CD4-positive, alpha-beta T cell treated with Interleukin-4 for 4 hours (primary cell): ENCODE measurements around the gene LCMT1.
"Not testable (repeated sequence)": the region's sequence is repeated elsewhere in the genome, so short reads cannot be mapped to it uniquely, and the experiment has no call there.

Experiments
- DNase-seq: peaks from one replicate; pipeline ENCODE4 v3.0.0-alpha.2; 2020

The LCMT1 gene

DNA sequence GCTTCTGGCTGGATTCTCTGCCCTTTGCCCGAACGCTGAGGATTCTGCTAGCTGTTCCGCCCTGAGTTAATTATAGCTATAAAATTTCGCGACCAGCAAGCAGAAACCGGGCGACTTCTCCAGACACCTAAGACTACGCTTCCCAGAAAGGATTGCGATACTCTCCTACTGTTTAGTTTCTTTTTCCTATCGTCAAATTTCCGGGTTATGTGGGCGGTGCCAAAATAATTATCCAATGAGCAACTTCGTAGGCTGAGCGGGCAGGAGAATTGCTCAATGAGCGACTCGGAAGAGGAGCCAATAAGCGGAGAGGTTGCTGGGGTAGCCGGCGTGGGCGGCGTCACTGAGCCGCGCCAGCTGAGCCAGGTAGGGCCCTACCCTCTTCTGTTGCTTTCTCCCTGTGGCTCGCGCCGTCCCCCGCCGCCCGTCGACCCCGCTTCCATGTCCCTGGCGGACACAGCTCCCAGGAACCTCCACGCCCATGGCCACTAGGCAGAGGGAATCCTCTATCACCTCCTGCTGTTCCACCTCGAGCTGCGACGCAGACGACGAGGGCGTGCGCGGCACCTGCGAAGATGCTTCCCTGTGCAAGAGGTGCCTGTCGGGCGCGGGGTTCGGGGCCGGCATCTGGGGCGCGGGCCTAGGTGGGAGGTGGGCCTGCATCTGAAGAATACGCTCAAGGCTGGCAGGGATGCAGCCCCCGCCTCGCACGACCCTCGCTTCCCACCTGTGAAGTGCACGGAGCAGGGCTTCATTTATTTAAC, at the start of gene LCMT1:
Gene LCMT1, plus strand, starts transcription at position 340 of the 764 bp plus-strand sequence. Its CDS starts 142 bp downstream, at position 482.
- peak; percentile 97 for DNase-seq

DNA sequence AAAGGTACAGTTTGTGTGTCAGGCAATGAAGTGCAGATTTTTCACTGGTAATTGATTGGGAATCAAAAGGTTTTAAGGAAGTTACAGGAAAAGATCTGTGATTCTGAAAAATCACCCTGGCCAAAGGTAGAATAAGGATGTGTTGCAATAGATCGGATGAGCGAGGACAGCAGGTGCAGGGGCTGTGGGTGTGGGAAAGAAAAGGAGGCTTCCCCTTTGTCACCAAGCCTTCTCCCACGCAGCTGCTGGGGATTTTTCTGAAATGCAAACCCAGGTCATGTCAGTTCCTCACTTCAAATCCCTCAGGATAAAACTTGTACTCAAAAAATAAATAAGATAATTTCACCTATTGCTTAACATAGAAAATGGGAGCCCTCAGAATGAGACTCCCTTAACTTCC, 48.4 kb upstream of the LCMT1 start:
- no peak for DNase-seq

DNA sequence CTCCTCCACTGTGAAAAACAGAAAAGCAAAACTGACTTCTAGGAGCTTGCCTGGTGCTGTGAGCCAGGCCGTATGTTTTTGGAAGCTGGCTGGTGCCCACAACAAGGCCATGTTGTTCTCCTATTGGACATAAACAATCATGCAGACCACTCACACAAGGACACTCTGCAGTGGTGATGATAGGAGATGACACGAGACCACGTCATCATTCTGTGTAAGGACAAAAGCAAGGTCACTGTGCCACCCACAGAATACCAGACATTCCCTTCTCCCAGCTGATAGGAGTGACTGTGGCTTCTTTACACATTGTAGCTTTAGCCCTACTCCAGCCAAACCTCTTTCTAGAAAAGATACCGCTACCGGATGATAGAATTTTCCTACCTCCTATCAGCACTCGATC, 47.7 kb upstream of the LCMT1 start:
- DNase-seq, result no peak

DNA sequence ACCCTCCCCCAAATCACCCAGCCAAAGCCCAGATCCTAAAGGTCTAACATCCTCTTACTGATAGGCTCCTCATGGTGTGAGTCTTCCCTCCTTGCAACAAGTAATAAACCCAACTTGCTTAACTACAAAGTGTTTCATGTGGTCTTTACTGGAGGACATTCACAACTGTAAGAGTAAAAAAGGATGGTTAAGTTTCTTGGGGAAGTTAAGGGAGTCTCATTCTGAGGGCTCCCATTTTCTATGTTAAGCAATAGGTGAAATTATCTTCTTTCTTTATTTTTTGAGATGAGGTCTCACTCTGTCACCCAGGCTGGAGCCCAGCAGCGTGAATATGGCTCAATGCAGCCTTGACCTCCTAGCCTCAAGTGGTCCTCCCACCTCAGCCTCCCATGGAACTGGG, 47.3 kb upstream of the LCMT1 start:
- not testable (repeated sequence) for DNase-seq

DNA sequence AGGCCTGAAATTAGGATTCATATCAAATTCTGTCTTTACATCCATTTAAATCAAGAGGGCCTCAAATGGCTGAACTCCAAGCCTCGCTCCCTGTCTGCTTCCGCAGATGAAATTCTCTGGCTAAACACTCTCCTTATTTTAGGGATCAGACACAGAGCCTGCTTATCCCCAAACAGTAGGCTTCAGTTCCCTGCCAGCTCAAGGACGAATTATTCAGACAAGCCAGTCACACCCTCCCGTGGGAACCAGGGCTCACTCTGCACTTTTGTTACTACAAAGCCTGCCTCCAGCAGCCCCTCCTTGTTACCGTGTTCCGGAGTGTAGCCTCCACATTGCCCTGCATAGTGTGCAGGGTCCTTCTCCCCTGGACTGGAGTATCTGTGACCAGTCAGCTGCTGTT, 46.6 kb upstream of the LCMT1 start:
- no peak for DNase-seq

DNA sequence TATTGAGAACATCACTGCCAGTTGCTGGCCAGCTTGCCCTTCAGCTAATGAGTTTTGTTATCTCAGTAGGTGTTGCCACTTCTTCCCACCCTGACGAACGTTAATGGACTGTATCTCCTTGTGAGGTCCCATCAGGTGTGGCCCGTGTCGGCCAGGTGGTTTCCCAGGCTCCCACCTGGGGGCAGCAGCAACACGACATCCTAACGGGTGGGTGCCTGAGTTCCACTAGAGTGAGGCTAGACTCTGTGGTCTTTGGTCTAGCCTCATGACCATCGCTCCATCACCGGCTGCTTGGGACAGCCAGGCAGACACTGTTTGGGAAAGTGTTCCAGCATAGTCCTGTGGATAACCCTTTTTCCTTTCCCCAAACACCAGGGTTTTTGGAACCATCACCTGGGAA, 45.6 kb upstream of the LCMT1 start:
- DNase-seq, result no peak

DNA sequence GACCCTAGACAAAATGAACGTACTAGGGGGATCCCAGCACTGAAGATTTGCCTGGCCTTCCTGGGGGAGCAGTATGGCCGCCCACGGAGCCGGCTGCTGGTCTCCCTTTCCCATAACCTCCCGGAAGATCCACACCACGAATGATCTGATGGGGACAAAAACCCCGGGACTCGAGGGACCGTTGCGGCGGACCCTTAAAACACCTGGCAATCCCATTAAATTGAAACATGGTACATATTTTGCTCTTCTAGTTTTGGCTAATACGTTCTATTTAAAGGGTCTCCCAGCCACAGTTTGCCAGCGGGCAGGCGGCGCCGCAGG, 45.2 kb upstream of the LCMT1 start:
- DNase-seq, result no peak

DNA sequence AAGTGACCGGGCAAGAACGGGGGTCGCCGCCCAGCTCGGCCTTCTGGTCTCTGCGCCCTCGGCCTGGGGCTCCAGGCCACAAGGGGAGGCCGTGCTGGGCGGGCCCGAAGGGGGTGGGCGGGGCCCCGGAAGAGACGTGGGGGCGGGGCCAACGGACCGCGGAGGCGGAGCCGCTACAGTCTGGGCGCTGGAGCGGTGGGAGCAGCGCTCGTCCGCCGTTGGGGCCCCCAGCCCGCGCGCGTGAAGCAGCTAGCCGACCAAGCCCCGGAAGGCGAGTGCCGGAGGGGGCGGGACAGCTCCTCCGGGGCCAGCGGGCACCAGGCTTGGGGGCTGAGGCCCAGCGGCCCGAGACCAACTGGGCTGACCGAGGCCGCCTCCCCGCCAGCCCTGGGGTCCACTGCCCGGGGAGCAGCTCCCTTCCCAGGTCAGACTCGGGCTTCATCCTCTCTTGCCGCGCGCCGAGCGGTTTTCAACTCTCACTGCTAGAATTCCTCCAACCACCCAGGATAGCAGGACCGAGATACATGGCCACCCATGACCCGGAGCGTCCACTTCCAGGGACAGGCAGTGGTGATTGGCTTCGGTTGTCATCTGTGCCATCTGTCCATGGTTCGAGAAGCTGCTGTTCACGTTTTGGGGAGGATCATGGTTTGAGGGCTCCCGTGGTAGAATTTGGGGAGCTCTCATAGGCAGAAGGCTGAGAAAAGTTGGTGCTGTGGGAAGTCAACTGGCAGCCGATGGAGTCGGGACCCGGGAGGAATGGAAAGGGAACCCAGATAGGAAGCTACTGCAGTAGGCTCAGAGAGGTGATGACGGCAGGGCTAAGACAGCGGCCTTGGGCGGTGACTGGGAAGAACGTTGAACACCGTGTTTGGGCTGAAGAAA, 44.6 kb upstream of the LCMT1 start:
- DNase-seq, result peak; percentile 78

DNA sequence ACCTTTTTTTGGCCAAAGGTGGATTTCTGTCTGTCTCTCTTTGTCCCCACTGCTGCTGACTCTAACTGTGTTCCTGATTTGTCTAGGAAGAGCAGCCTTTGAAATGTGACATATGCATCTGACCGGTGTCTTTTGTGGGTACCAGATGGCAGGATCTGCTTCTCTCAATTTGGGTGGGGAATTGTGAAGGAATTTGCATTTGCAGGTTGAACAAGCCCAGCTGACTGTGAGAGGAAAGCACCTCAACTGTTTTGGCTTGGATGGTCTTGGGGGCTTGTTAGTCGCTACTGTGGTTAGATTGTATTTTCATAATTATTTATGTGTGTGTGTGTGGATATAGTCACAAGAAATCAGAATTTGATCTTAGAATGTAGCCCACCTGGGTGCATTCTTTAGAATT, 37.7 kb upstream of the LCMT1 start:
- no peak for DNase-seq

DNA sequence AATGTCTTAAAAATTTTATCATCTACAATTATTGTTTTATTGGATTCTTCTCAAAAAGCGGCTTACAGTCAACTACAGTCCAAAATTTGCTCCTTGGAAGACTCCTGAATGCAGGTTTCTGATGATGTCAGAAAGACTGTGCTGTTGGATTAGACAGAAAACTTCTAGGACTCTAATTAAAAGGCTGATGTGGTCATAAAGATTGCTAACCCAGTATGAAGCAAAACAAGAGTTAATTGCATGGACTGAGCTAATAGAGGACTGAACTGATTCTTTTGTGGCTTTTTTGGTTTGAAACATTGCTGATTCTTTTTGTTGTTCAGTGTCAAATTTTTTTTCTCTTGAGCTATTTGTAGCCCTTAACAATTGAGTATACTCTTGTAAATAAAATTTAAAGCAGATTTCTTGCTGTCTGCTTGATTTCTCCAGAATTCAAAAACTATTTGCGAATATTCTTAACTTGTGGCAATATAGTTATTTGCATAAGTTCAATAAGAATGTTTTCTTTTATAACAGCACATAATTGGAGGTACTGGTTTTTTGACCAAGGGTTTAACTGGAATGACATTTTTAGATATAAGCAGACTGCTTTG, 33.1 kb upstream of the LCMT1 start:
- no peak for DNase-seq

DNA sequence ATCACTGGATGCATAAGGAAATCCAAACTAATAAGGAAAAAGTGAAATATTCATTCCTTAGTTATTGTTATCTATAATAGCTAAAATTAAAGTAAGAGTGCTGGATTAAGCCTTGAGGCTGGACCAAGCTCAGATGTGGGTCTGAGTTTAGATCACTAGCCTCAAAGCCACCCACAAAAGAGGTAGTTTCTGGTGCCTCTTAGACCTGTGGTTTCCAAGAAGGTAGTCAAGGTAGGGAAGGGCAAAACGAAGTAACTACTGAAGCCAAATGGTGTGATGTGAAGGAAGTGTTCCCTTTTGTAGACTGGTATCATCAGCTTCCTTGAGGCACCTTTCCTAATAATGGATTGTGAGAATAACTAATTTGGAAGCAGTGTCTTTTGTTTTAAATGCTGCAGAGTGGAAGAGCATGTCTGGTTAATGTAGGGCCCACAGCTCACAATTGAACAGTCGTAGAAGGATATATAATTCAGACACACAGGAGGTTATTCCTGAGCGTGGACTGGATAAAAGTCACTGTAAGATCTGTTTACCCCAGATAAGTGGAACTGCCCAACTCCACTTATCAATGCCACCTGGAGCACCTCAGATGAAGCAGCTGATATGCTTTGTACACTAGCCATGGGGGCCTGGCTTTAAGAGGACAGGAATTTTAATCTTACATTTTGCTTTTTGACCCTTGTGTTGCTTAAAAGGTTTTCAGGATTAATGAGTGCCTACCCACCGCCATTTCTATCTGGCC, 31.7 kb upstream of the LCMT1 start:
- DNase-seq, result no peak

DNA sequence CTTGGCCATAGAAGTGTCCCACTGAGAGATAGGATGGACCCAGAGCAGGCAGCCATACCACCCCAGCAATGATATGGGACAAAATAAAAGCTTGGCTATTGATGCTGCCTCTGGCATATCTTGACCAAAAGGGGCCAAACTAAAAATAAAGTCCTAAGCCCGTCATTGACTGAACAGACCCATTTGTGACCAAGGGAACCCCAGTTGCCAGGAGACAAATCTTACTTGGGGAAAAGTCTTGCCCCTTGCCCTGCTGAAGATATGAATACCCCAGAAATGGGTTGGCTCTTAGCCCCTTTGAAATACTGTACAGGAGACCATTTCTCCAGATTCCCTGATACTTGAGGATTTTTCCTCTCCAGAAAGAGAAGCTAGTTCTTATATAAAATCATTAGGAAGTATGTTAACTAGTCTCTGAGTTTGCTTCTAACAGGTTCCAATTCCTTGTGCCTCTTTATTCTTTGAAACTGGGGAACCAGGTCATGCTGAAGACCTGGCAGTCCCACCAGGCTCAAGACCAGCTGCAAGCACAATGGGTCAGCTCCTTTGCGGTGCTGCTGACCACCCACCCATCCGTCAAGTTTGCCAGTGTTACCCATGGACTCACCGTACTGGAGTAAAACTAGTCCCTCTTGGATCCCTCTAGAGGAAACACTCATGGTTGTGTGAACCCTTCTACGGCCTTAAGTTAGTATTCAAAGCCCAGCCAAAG, 31.0 kb upstream of the LCMT1 start:
- DNase-seq, result no peak

DNA sequence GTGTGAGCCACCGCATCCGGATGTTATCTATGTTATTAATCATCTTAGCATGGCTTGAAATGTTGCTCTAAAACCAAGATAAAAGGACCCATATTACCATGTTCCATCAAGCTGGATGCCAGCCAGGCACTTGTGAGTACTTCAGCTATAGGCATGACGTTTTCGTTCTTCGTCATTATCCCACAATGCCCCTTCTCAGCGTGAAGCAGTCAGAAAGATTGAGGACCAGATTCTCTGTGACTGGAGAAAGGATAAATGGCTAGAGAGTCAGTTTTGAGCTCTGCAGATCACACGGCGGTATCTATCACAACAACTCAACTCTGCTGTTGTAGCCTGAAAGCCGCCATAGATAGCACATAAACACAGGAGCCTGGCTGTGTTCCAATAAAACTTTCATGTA, 29.8 kb upstream of the LCMT1 start:
- DNase-seq, result no peak

DNA sequence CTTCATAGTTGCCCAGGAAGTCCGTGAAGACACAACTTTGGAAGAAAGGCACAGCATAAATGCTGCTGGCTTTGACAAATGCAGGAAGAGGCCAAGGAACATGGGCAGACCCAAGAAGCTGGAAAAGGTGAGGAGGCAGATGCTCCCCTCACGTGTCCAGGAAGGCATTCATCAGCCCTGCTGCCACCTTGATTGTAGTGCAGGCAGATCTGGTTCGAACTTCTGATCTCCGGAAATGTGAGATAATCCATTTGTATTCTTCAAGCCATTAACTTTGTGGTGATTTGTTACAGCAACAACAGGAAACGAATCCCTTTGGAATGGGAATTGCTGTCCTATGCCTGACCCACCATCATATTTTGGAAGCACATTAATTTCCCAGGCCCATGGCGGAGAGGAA, 28.5 kb upstream of the LCMT1 start:
- DNase-seq, result no peak

DNA sequence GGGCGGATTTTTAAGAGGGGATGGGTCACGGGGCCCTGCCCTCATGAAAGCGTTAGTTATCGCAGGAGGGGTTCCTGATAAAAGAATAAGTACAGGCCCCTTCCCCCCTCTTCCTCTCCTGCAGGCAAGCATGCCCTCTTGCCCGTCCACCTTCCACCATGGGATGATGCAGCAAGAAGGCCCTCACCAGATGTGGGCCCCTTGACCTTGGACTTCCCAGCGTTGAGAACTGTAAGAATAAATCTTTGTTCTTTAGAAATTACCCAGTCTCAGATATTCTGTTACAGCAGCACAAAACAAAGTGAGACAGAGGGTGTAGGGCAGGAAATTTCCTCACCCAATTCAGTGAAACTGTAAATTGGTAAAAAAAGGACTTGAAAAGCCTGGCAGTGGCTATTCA, 27.8 kb upstream of the LCMT1 start:
- DNase-seq, result no peak

DNA sequence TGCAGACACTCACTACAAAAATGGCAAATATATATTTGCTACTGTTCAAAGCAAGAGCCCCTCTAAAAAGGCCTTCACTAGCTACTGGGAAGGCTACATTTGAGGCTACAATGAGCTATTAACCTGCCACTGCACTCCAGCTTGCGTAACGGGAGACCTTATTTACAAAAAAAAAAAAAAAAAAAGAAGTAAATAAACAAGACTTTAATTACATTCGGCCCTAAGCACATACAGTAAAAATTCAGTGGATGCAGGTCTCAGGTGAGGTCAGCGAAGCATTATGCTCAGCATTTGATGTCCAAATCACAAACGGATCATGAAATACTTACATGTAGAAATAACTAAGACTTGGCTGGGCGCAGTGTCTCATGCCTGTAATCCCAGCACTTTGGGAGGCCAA, 26.7 kb upstream of the LCMT1 start:
- no peak for DNase-seq

DNA sequence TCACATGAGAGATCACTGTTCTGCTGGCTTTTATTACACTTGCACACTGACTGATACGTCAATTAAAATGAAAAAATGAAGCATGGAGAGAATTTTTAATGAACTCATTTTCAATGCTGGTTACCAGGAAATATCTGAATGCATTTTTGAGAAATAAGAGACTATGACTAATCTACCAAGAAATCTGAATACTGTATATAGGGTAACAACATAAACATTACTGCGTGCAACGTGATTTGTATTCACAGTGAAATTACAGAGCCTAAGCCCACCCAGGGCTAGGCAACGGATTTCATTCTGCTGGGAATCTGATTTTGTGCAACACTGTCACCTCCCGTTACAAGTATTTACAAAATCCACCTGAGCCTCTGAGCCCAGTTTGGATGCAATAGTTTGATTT, 23.8 kb upstream of the LCMT1 start:
- no peak for DNase-seq

DNA sequence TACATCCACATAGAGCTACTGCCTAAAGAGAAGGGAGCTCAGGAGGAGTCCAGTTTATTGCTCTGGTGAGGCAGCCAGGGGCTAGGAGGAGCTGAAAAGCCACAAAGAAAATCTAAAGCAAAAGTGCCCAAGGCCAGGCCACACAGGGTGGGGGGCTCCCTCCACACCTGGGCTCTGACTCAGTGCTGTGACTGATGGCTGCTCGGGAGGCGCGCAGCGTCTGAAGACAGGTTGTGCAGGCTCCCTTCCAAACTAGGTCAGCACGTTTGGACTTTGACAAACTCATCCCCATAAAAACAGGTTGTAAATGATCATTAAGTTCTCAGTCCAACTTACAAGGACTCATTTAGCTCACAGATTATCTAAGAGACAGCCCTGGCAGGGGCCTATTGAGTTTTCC, 22.2 kb upstream of the LCMT1 start:
- DNase-seq, result no peak

DNA sequence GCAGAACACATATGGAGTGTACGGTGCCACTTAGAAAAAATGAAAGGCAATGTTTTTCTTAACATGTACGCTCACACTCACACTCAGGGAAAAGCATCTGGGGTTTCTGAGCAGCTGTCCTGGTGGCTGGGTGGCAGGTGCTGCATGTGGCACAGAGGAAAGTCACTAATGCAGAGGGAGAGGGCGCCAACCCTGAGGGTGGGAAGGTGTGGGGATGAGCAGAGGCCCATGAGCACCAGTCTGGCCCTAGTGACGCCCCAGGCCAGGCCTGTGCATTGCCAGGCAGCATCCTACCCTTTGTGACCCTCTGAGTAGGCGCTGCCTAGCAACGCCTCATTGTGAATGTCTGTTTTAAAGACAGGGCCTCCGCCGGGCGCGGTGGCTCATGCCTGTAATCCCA, 19.1 kb upstream of the LCMT1 start:
- DNase-seq, result no peak

DNA sequence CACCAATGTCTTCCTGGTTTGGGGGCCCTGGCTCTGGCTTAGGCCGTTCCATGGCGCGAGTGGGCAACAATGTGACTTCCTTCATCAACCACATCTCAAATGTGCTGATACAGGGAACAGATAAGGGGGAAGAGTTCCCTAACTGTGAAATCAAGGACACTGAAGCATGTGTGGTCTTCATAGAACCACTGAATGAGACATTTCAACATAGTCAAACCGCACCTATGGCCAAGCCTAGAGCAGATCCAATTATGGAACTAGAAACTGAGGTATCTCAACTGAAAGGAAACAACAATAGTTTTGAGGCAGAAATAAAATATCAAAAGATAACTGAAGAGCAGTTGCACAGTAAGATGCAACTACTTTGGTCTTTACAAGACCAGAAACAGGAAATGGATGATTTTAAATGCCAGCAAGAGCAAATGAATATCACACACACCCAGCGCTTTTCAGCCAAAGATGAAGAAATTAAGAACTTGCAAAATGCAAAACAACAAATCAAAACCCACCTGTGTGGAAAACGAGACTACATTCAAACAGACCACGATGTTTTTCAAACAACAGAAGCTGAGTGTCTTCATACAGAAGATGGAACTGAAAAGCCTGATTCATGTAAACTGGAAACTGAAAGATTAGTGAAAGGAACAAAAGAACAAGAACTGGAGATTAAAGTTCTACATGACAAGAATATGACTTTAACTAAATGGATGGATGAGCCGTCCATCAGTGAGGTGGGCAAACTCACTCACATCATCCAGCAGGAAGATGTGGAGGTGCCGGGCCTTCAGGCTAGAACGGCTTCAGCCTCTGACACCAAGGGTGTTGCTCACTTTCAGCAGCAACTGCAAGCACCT, 18.1 kb upstream of the LCMT1 start:
- DNase-seq, result no peak

DNA sequence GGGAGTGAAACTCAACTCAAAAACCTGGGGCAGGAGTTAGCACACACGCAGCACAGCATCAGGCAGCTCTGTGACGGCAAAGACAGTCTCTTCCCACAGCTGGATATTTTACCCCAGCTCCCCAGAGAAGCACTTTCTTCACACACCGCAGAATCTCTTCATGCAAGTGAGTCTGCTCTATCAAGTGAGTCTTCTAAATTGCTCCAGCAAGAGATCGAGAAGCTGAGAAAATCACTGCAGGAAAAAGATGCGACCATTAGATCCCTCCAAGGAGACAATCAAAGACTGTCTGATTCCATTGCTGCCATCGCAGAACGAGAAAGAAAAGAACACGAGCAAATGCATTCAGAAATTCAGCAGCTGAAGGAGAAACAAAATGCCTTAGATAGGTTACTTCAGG, 16.9 kb upstream of the LCMT1 start:
- no peak for DNase-seq

DNA sequence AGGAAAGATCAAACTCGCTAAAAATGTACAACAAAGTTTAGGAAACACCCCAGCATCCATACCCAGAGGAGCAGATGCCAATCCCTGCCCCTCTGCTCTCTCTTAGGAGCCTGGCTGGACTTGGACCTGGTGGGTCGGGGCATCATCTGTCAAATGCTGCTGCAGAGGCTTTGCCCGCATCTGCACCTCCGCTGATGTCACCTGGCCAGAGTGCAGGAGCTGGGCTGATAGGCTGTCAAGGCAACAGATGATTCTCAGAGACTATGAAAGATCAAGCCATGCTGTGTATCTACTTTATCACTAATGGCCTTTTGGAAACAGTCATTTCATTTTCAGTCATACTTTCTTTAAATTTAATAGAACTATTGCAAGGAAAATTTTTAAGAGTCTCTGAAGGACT, 15.9 kb upstream of the LCMT1 start:
- DNase-seq, result no peak
